Measurements from ENCODE around the gene SNRNP35. TPM values are rescaled to one million over a fixed set of nuclear protein-coding genes. Genes with fewer than 3 reads are reported as not detected.

SNRNP35 gene
- total RNA-seq, 4 donors from 2014 or later, result 16.2 to 33.8 (median 20.3) TPM

DNA sequence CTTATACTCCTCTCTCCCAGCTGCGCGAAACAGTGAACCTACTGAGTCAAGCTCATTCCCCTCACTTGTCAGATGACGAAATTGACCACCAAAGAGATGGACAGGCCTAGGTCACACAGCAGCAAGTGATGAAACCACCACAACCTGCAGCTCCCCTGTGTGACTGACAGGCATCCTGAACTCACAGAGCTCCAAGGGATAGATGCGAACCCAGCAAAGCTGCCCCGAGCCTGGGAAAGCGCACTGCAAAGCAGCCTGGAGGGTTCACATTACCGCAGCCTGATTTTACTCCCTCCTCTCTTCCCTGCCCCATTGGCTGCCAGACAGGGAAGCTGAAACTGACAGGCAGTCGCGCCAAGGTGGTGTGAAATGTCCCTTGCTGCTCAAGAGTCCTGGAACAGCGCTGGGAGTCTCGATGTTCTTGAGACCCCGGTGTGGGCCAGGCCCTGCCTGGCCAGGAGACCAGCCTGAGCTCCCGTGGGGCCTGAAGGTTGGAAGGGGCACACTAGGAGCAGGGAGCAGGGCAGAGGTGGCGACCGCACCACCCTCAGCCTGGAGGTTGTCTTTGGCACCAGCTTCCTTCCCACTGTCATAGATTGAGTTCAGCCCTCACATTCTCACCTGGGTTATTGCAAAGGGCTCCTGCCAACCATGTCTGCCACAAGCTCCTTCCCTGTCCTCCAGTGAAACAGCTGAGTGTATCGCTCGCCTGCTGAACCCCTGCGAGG, 36.3 kb downstream of the SNRNP35 start:
- Histone ChIP-seq H3K4me1 (no peaks in the 10 kb centered on the region), H3K4me3 (no peak overlapping the region), H3K27me3 (no peaks in the 10 kb centered on the region), H3K27ac (no peak overlapping the region), H3K36me3 (peaks cover 47% of the 10 kb centered on the region), H3K9me3 (no peaks in the 10 kb centered on the region)
- DNase-seq (ENCODE audit: low spot score in 2 of 2), result no peak
- 87% methylated on average over 14 of the region's 18 CpGs for WGBS
- no peak for TF ChIP-seq EP300 (IDR thresholded peaks at IDR 0.05)
- TF ChIP-seq POLR2AphosphoS5 (IDR thresholded peaks at IDR 0.05), result no peak
- no peak for TF ChIP-seq POLR2A (IDR thresholded peaks at IDR 0.05)
- TF ChIP-seq, protein P1, sequence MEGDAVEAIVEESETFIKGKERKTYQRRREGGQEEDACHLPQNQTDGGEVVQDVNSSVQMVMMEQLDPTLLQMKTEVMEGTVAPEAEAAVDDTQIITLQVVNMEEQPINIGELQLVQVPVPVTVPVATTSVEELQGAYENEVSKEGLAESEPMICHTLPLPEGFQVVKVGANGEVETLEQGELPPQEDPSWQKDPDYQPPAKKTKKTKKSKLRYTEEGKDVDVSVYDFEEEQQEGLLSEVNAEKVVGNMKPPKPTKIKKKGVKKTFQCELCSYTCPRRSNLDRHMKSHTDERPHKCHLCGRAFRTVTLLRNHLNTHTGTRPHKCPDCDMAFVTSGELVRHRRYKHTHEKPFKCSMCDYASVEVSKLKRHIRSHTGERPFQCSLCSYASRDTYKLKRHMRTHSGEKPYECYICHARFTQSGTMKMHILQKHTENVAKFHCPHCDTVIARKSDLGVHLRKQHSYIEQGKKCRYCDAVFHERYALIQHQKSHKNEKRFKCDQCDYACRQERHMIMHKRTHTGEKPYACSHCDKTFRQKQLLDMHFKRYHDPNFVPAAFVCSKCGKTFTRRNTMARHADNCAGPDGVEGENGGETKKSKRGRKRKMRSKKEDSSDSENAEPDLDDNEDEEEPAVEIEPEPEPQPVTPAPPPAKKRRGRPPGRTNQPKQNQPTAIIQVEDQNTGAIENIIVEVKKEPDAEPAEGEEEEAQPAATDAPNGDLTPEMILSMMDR (IDR thresholded peaks at IDR 0.05), result no peak

DNA sequence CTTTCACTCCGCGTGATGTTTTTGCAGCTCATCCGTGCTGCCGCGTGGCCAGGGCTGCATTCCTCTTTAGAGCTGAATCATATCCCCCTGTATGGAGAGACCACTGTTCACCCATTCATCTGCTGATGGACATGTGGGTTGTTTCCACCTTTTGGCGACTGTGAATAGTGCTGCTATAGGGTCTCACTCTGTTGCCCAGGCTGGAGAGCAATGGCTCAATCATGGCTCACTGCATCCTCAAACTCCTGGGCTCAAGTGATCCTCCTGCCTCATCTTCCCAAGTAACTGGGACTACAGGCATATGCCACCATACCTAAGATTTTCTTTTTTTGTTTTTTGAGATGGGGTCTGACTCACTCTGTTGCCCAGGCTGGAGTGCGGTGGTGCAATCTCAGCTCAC, 39.1 kb downstream of the SNRNP35 start:
- no peak overlapping the region for H3K27ac ChIP-seq
- DNase-seq (ENCODE audit: low spot score in 2 of 2), result no peak
- no peak for TF ChIP-seq EP300 (IDR thresholded peaks at IDR 0.05)
- TF ChIP-seq POLR2AphosphoS5 (IDR thresholded peaks at IDR 0.05), result no peak
- TF ChIP-seq, protein P1 (IDR thresholded peaks at IDR 0.05), result no peak
- no peak for TF ChIP-seq POLR2A (IDR thresholded peaks at IDR 0.05)
- H3K36me3 ChIP-seq, result peaks cover 43% of the 10 kb centered on the region
- no peaks in the 10 kb centered on the region for H3K9me3 ChIP-seq
- 95% methylated on average over 7 of the region's 7 CpGs for WGBS
- H3K4me1 ChIP-seq, result no peaks in the 10 kb centered on the region
- H3K27me3 ChIP-seq, result no peaks in the 10 kb centered on the region
- no peak overlapping the region for H3K4me3 ChIP-seq

DNA sequence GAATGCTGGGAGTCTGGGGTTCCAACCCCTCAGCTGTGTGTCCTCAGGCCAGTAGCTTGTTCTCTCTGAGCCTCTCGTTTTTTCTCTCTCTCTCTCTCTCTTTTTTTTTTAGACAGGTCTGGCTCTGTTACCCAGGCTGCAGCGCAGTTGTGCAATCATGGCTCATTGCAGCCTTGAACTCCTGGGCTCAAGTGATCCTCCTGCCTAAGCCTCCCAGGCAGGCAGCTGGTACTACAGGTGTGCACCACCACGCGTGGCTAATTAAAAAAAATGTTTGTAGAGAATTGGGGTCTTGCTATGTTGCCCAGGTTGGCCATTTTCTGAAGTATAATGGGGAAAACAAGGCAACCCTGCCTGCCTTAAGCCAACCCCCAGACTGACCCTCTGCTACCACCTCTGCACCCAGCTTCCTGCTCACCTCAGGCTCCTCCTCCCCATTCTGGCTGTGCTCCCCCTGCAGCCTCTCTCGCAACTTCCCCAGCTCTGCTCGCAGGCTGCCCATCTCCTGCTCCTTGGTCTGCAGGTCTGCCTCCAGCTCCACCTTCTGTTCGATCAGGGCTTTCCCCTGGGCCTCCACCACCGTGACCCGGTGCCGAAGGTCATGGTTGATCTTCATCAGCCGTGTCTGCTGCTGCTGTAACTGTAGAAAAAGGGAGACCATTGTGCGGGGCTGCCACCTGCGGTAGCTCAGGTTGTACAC, 40.3 kb downstream of the SNRNP35 start:
- H3K9me3 ChIP-seq, result no peaks in the 10 kb centered on the region
- TF ChIP-seq POLR2AphosphoS5 (IDR thresholded peaks at IDR 0.05), result no peak
- no peak for DNase-seq (ENCODE audit: low spot score in 2 of 2)
- no peak overlapping the region for H3K27ac ChIP-seq
- H3K36me3 ChIP-seq, result peaks cover 43% of the 10 kb centered on the region
- 93% methylated on average over 13 of the region's 13 CpGs for WGBS
- H3K27me3 ChIP-seq, result no peaks in the 10 kb centered on the region
- no peaks in the 10 kb centered on the region for H3K4me1 ChIP-seq
- H3K4me3 ChIP-seq, result no peak overlapping the region

DNA sequence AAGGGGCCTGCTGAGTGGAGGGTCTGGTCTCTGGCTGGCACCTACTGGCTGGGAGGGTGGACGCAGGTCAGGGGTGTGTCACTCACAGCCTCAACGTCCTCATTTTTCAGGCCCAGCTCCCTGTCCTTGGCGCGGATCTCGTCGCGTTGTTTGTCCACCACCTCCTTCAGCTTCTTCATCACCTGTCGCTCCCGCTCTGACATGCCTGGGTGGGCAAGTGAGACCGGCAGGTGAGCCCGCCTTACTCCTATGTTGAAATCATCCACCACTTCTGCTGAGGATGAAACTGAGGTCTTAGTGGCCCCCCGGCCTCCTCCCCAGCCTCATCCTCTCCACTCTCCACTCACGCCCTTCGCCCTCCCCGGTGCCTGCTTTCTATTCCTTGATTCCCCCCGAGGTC, 41.4 kb downstream of the SNRNP35 start:
- Histone ChIP-seq H3K4me3 (no peak overlapping the region), H3K27me3 (no peaks in the 10 kb centered on the region), H3K27ac (no peak overlapping the region), H3K4me1 (no peaks in the 10 kb centered on the region), H3K36me3 (peaks cover 38% of the 10 kb centered on the region), H3K9me3 (no peaks in the 10 kb centered on the region)
- 95% methylated on average over 16 of the region's 16 CpGs for WGBS
- no peak for DNase-seq (ENCODE audit: low spot score in 2 of 2)
- TF ChIP-seq, protein P1 (IDR thresholded peaks at IDR 0.05), result no peak
- TF ChIP-seq EP300 (IDR thresholded peaks at IDR 0.05) (no peak), POLR2AphosphoS5 (IDR thresholded peaks at IDR 0.05) (no peak), POLR2A (IDR thresholded peaks at IDR 0.05) (no peak)

DNA sequence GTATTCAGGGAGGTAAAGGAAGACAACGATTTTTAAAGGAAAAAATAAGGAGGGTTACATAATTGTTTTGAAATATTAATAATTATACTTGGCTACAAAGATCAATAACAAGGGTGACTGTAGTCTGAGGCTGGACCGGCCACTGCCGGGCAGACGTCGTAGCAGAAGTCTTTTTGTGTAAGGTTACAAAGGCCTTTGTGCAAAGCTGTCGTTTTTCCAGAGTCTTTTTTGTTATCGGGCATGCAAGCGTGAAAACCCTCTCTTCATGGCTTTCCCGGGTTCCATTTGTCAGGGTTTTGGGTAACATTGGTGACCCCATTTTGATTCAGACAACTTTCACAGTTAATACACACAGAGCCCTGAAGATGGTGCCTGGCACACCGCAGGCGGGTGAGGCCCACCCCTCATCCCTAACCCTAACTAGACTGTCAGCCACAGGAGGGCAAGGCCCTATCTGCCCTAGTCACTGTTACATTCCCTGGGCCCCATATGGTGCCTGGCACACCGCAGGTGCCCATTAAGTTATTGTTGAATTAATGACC, 44.3 kb downstream of the SNRNP35 start:
- DNase-seq (ENCODE audit: low spot score in 2 of 2), result no peak
- Histone ChIP-seq H3K9me3 (no peaks in the 10 kb centered on the region), H3K4me3 (no peak overlapping the region), H3K4me1 (no peaks in the 10 kb centered on the region), H3K27me3 (no peaks in the 10 kb centered on the region), H3K36me3 (peaks cover 20% of the 10 kb centered on the region), H3K27ac (no peak overlapping the region)
- TF ChIP-seq POLR2AphosphoS5 (IDR thresholded peaks at IDR 0.05) (no peak), EP300 (IDR thresholded peaks at IDR 0.05) (no peak)
- TF ChIP-seq, protein P1 (IDR thresholded peaks at IDR 0.05), result no peak
- 92% methylated on average over 12 of the region's 12 CpGs for WGBS

Data from suprapubic skin (tissue), 4 donors.